ENCODE results near the gene COL4A6.

DNA sequence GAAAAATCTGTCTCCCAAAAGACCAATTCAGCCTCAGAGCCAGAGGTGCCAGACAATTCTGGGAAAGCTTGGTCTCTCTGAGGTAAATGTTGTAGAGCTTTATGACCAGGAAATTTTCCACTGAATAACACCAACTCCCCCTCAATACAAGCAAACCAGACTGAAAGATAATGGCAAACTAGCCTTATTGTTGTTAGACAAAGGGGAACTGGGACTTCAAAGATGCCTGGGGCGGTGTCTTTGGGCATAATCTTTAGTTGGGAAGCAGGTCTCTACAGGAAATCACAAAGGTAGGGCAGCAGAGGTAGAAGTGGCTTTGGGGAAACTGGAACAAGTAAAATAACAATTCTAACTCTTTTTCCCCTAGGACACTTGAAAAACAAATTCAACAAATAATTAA is 12.0 kb downstream of the COL4A6 start:
- TF ChIP-seq, protein P1, sequence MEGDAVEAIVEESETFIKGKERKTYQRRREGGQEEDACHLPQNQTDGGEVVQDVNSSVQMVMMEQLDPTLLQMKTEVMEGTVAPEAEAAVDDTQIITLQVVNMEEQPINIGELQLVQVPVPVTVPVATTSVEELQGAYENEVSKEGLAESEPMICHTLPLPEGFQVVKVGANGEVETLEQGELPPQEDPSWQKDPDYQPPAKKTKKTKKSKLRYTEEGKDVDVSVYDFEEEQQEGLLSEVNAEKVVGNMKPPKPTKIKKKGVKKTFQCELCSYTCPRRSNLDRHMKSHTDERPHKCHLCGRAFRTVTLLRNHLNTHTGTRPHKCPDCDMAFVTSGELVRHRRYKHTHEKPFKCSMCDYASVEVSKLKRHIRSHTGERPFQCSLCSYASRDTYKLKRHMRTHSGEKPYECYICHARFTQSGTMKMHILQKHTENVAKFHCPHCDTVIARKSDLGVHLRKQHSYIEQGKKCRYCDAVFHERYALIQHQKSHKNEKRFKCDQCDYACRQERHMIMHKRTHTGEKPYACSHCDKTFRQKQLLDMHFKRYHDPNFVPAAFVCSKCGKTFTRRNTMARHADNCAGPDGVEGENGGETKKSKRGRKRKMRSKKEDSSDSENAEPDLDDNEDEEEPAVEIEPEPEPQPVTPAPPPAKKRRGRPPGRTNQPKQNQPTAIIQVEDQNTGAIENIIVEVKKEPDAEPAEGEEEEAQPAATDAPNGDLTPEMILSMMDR (IDR thresholded peaks at IDR 0.05) = no peak
- no peak for TF ChIP-seq EZH2phosphoT487 (IDR thresholded peaks at IDR 0.05)

Measured in neural progenitor cell (in vitro differentiated cells).